ENCODE data around the gene LRRC37A.
"Not testable (repeated sequence)": the region's sequence is repeated elsewhere in the genome, so short reads cannot be mapped to it uniquely, and the experiment has no call there.

LRRC37A gene

GRCh38 chr17:46341220-46341619, 46.3 kb downstream of the LRRC37A start:
- not testable (repeated sequence) for H3K4me3 ChIP-seq (ENCODE audit: low read length); H3K9me3 ChIP-seq (ENCODE audit: control insufficient read depth, low read depth, low read length); H3K36me3 ChIP-seq (ENCODE audit: control insufficient read depth, low read depth, low read length); H3K9ac ChIP-seq (ENCODE audit: low read length); H3K27me3 ChIP-seq (ENCODE audit: control insufficient read depth, insufficient read depth, low read length); H3K27ac ChIP-seq (ENCODE audit: low read length); H3K4me1 ChIP-seq (ENCODE audit: control insufficient read depth, low read depth, low read length)

- not testable (repeated sequence) for H3K36me3 ChIP-seq (ENCODE audit: control insufficient read depth, low read depth, low read length); H3K9me3 ChIP-seq (ENCODE audit: control insufficient read depth, low read depth, low read length); H3K27me3 ChIP-seq (ENCODE audit: control insufficient read depth, insufficient read depth, low read length); H3K4me3 ChIP-seq (ENCODE audit: low read length); H3K4me1 ChIP-seq (ENCODE audit: control insufficient read depth, low read depth, low read length); H3K27ac ChIP-seq (ENCODE audit: low read length); H3K9ac ChIP-seq (ENCODE audit: low read length)
These were observed 47.2 kb downstream of the LRRC37A start for GRCh38 chr17:46342131-46342530.

GRCh38 chr17:46348345-46348744, 53.4 kb downstream of the LRRC37A start:
- H3K27ac ChIP-seq (ENCODE audit: low read length); H3K9ac ChIP-seq (ENCODE audit: low read length): not testable (repeated sequence)

GRCh38 chr17:46349060-46349459, 54.1 kb downstream of the LRRC37A start:
- not testable (repeated sequence) for H3K4me1 ChIP-seq (ENCODE audit: control insufficient read depth, low read depth, low read length); H3K27ac ChIP-seq (ENCODE audit: low read length); H3K36me3 ChIP-seq (ENCODE audit: control insufficient read depth, low read depth, low read length); H3K4me3 ChIP-seq (ENCODE audit: low read length); H3K9ac ChIP-seq (ENCODE audit: low read length); H3K27me3 ChIP-seq (ENCODE audit: control insufficient read depth, insufficient read depth, low read length); H3K9me3 ChIP-seq (ENCODE audit: control insufficient read depth, low read depth, low read length)

More at GRCh38 chr17:46348345-46348744, 53.4 kb downstream of the LRRC37A start:
- H3K36me3 ChIP-seq (ENCODE audit: control insufficient read depth, low read depth, low read length); H3K4me1 ChIP-seq (ENCODE audit: control insufficient read depth, low read depth, low read length); H3K4me3 ChIP-seq (ENCODE audit: low read length); H3K9me3 ChIP-seq (ENCODE audit: control insufficient read depth, low read depth, low read length); H3K27me3 ChIP-seq (ENCODE audit: control insufficient read depth, insufficient read depth, low read length): not testable (repeated sequence)

- not testable (repeated sequence) for H3K9me3 ChIP-seq (ENCODE audit: control insufficient read depth, low read depth, low read length); H3K4me1 ChIP-seq (ENCODE audit: control insufficient read depth, low read depth, low read length); H3K27me3 ChIP-seq (ENCODE audit: control insufficient read depth, insufficient read depth, low read length); H3K36me3 ChIP-seq (ENCODE audit: control insufficient read depth, low read depth, low read length); H3K27ac ChIP-seq (ENCODE audit: low read length); H3K9ac ChIP-seq (ENCODE audit: low read length); H3K4me3 ChIP-seq (ENCODE audit: low read length)
These were observed 58.9 kb downstream of the LRRC37A start for GRCh38 chr17:46353856-46354255.

GRCh38 chr17:46361145-46361735, 66.3 kb downstream of the LRRC37A start:
- not testable (repeated sequence) for H3K9ac ChIP-seq (ENCODE audit: low read length); H3K9me3 ChIP-seq (ENCODE audit: control insufficient read depth, low read depth, low read length); H3K4me1 ChIP-seq (ENCODE audit: control insufficient read depth, low read depth, low read length); H3K27ac ChIP-seq (ENCODE audit: low read length); H3K27me3 ChIP-seq (ENCODE audit: control insufficient read depth, insufficient read depth, low read length); H3K4me3 ChIP-seq (ENCODE audit: low read length); H3K36me3 ChIP-seq (ENCODE audit: control insufficient read depth, low read depth, low read length)

- not testable (repeated sequence) for H3K9ac ChIP-seq (ENCODE audit: low read length); H3K27me3 ChIP-seq (ENCODE audit: control insufficient read depth, insufficient read depth, low read length); H3K27ac ChIP-seq (ENCODE audit: low read length); H3K4me1 ChIP-seq (ENCODE audit: control insufficient read depth, low read depth, low read length); H3K4me3 ChIP-seq (ENCODE audit: low read length); H3K9me3 ChIP-seq (ENCODE audit: control insufficient read depth, low read depth, low read length); H3K36me3 ChIP-seq (ENCODE audit: control insufficient read depth, low read depth, low read length)
These were observed 66.8 kb downstream of the LRRC37A start, which contains the start of gene ARL17B for GRCh38 chr17:46361755-46362154. TSS of gene ARL17B (minus strand) at chr17:46361766. CDS start at chr17:46358397, 3,369 bp downstream.

GRCh38 chr17:46367520-46367919, 72.6 kb downstream of the LRRC37A start:
- not testable (repeated sequence) for H3K4me1 ChIP-seq (ENCODE audit: control insufficient read depth, low read depth, low read length); H3K27ac ChIP-seq (ENCODE audit: low read length); H3K4me3 ChIP-seq (ENCODE audit: low read length); H3K9me3 ChIP-seq (ENCODE audit: control insufficient read depth, low read depth, low read length); H3K27me3 ChIP-seq (ENCODE audit: control insufficient read depth, insufficient read depth, low read length); H3K9ac ChIP-seq (ENCODE audit: low read length); H3K36me3 ChIP-seq (ENCODE audit: control insufficient read depth, low read depth, low read length)

- H3K4me1 ChIP-seq (ENCODE audit: control insufficient read depth, low read depth, low read length); H3K36me3 ChIP-seq (ENCODE audit: control insufficient read depth, low read depth, low read length); H3K27me3 ChIP-seq (ENCODE audit: control insufficient read depth, insufficient read depth, low read length); H3K9ac ChIP-seq (ENCODE audit: low read length); H3K9me3 ChIP-seq (ENCODE audit: control insufficient read depth, low read depth, low read length); H3K4me3 ChIP-seq (ENCODE audit: low read length); H3K27ac ChIP-seq (ENCODE audit: low read length): not testable (repeated sequence)
These were observed 77.6 kb downstream of the LRRC37A start for GRCh38 chr17:46372236-46373229.

GRCh38 chr17:46373418-46373817, 78.5 kb downstream of the LRRC37A start:
- H3K9me3 ChIP-seq (ENCODE audit: control insufficient read depth, low read depth, low read length); H3K27me3 ChIP-seq (ENCODE audit: control insufficient read depth, insufficient read depth, low read length); H3K36me3 ChIP-seq (ENCODE audit: control insufficient read depth, low read depth, low read length); H3K27ac ChIP-seq (ENCODE audit: low read length); H3K9ac ChIP-seq (ENCODE audit: low read length); H3K4me3 ChIP-seq (ENCODE audit: low read length); H3K4me1 ChIP-seq (ENCODE audit: control insufficient read depth, low read depth, low read length): not testable (repeated sequence)

- H3K9ac ChIP-seq (ENCODE audit: low read length); H3K4me1 ChIP-seq (ENCODE audit: control insufficient read depth, low read depth, low read length); H3K9me3 ChIP-seq (ENCODE audit: control insufficient read depth, low read depth, low read length); H3K36me3 ChIP-seq (ENCODE audit: control insufficient read depth, low read depth, low read length); H3K4me3 ChIP-seq (ENCODE audit: low read length); H3K27ac ChIP-seq (ENCODE audit: low read length); H3K27me3 ChIP-seq (ENCODE audit: control insufficient read depth, insufficient read depth, low read length): not testable (repeated sequence)
These were observed 88.2 kb downstream of the LRRC37A start for GRCh38 chr17:46383118-46383517.

GRCh38 chr17:46385491-46385890, 90.6 kb downstream of the LRRC37A start:
- not testable (repeated sequence) for H3K4me3 ChIP-seq (ENCODE audit: low read length); H3K36me3 ChIP-seq (ENCODE audit: control insufficient read depth, low read depth, low read length); H3K4me1 ChIP-seq (ENCODE audit: control insufficient read depth, low read depth, low read length); H3K27me3 ChIP-seq (ENCODE audit: control insufficient read depth, insufficient read depth, low read length); H3K27ac ChIP-seq (ENCODE audit: low read length); H3K9ac ChIP-seq (ENCODE audit: low read length); H3K9me3 ChIP-seq (ENCODE audit: control insufficient read depth, low read depth, low read length)
